Hepatocyte (in vitro differentiated cells): ENCODE results near the gene PLA2G1B. TPM values are rescaled to one million over a fixed set of nuclear protein-coding genes. Genes with fewer than 3 reads are reported as not detected.

Experiments used
- DNase-seq: peaks from one replicate; pipeline ENCODE4 v3.0.0-alpha.2; 2016; ENCODE audit warnings: low spot score
- H2AFZ ChIP-seq: fragments of 200-600 bp; sonication (generic); 2 replicates; pipeline ENCODE4 v1.6.0; 2016; ENCODE audit warnings: antibody characterized with exemption, mild to moderate bottlenecking
- H3K27ac ChIP-seq: fragments of 200-600 bp; sonication (generic); 2 replicates; pipeline ENCODE4 v1.5.1; 2016; ENCODE audit warnings: mild to moderate bottlenecking
- H3K27me3 ChIP-seq: fragments of 200-600 bp; sonication (generic); 2 replicates; pipeline ENCODE4 v1.6.1; 2016
- H3K36me3 ChIP-seq: fragments of 200-600 bp; sonication (generic); replicated peaks from 2 replicates; pipeline ENCODE4 v1.5.1; 2016; ENCODE audit warnings: low read depth; ENCODE audit not compliant: insufficient read depth
- H3K4me1 ChIP-seq: fragments of 200-600 bp; sonication (generic); 2 replicates; pipeline ENCODE4 v1.5.1; 2016; ENCODE audit warnings: mild to moderate bottlenecking, moderate library complexity; ENCODE audit not compliant: insufficient read depth
- H3K4me2 ChIP-seq: fragments of 200-600 bp; sonication (generic); 2 replicates; pipeline ENCODE4 v1.6.0; 2016
- H3K4me3 ChIP-seq: fragments of 200-600 bp; sonication (generic); 2 replicates; pipeline ENCODE4 v1.5.1; 2016; ENCODE audit warnings: mild to moderate bottlenecking
- H3K79me2 ChIP-seq: fragments of 200-600 bp; sonication (generic); 2 replicates; pipeline ENCODE4 v1.6.0; 2017; ENCODE audit warnings: mild to moderate bottlenecking
- H3K9me2 ChIP-seq: fragments of 200-600 bp; sonication (generic); replicated peaks from 2 replicates; pipeline ENCODE4 v1.6.0; 2017; ENCODE audit warnings: mild to moderate bottlenecking; ENCODE audit not compliant: insufficient read depth
- H3K9me3 ChIP-seq: fragments of 200-600 bp; sonication (generic); 2 replicates; pipeline ENCODE4 v1.5.1; 2016; ENCODE audit warnings: low read depth, mild to moderate bottlenecking
- H4K20me1 ChIP-seq: fragments of 200-600 bp; sonication (generic); 2 replicates; pipeline ENCODE4 v1.6.0; 2016; ENCODE audit warnings: mild to moderate bottlenecking; ENCODE audit not compliant: insufficient read depth, poor library complexity, severe bottlenecking
- CTCF ChIP-seq: fragments of 200-600 bp; sonication (generic); IDR thresholded peaks from 2 replicates; pipeline ENCODE4 v1.5.1; 2016; ENCODE audit warnings: antibody characterized with exemption, mild to moderate bottlenecking; ENCODE audit not compliant: poor library complexity
- EZH2 ChIP-seq: fragments of 200-600 bp; sonication (generic); IDR thresholded peaks from 2 replicates; pipeline ENCODE4 v1.6.1; 2016; ENCODE audit warnings: antibody characterized with exemption, mild to moderate bottlenecking, borderline replicate concordance
- EZH2phosphoT487 ChIP-seq: fragments of 200-600 bp; sonication (generic); IDR thresholded peaks from one replicate; pipeline ENCODE4 v1.6.1; 2018; ENCODE audit warnings: antibody characterized with exemption, mild to moderate bottlenecking, low read depth, moderate library complexity; ENCODE audit not compliant: unreplicated experiment, severe bottlenecking
- WGBS: methylation state at CpG from one replicate; pipeline ENCODE4 v1.1.6; 2016; ENCODE audit warnings: low lambda C conversion rate; ENCODE audit errors: missing lambda C conversion rate; 5-methylcytosine and 5-hydroxymethylcytosine counted together
- polyA plus RNA-seq: library from polyadenylated mRNA; unstranded; fragments of >200 nt; fragmentation: Nextera tagmentation; extraction: Ambion mirVana; gene quantifications from 2 replicates; pipeline ENCODE4 v1.2.1, GENCODE V29; 2016
- total RNA-seq: library from RNA; depleted of rRNA; stranded (reverse); fragments of >200 nt; gene quantifications from 2 replicates; pipeline ENCODE4 v1.2.3, GENCODE V29; 2014

PLA2G1B gene
- total and polyA plus RNA-seq, 2 experiments from 2014 or later: 8.5 to 14.7 TPM

GRCh38 chr12:120352117-120352516, 24.5 kb upstream of the PLA2G1B start:
- Histone ChIP-seq H4K20me1 (no peaks in the 10 kb centered on the region), H3K4me2 (no peak overlapping the region), H3K4me1 (no peaks in the 10 kb centered on the region), H3K9me2 (no peaks in the 10 kb centered on the region), H3K36me3 (no peaks in the 10 kb centered on the region), H3K27ac (no peak overlapping the region), H3K9me3 (no peaks in the 10 kb centered on the region), H3K4me3 (no peak overlapping the region), H2AFZ (no peak overlapping the region), H3K79me2 (no peaks in the 10 kb centered on the region), H3K27me3 (no peaks in the 10 kb centered on the region)
- DNase-seq: no peak
- 70% methylated on average over 5 of the region's 5 CpGs for WGBS
- TF ChIP-seq EZH2phosphoT487 (no peak), CTCF (no peak), EZH2 (no peak)

- no peaks in the 10 kb centered on the region for H3K36me3 ChIP-seq
- no peaks in the 10 kb centered on the region for H3K79me2 ChIP-seq
- no peak for DNase-seq
- H3K9me2 ChIP-seq: no peaks in the 10 kb centered on the region
- no peaks in the 10 kb centered on the region for H3K4me1 ChIP-seq
- H3K4me3 ChIP-seq: no peak overlapping the region
- no peaks in the 10 kb centered on the region for H4K20me1 ChIP-seq
- no peaks in the 10 kb centered on the region for H3K27me3 ChIP-seq
- TF ChIP-seq EZH2phosphoT487 (no peak), CTCF (no peak), EZH2 (no peak)
- WGBS: 95% methylated on average over 19 of the region's 19 CpGs
- H3K9me3 ChIP-seq: no peaks in the 10 kb centered on the region
- no peak overlapping the region for H3K4me2 ChIP-seq
- no peak overlapping the region for H3K27ac ChIP-seq
- H2AFZ ChIP-seq: no peak overlapping the region
Measured at GRCh38 chr12:120350576-120351350, 23.2 kb upstream of the PLA2G1B start.

- H3K9me3 ChIP-seq: no peaks in the 10 kb centered on the region
- DNase-seq: no peak
- H3K4me1 ChIP-seq: no peaks in the 10 kb centered on the region
- H3K79me2 ChIP-seq: no peaks in the 10 kb centered on the region
- H3K27me3 ChIP-seq: no peaks in the 10 kb centered on the region
- TF ChIP-seq CTCF: no peak
- H4K20me1 ChIP-seq: no peaks in the 10 kb centered on the region
- no peak overlapping the region for H3K4me2 ChIP-seq
- H2AFZ ChIP-seq: no peak overlapping the region
- WGBS: 94% methylated on average over 8 of the region's 11 CpGs
- H3K4me3 ChIP-seq: no peak overlapping the region
- H3K27ac ChIP-seq: no peak overlapping the region
- H3K9me2 ChIP-seq: no peaks in the 10 kb centered on the region
- no peaks in the 10 kb centered on the region for H3K36me3 ChIP-seq
Measured at GRCh38 chr12:120347766-120348165, 20.2 kb upstream of the PLA2G1B start.

- Histone ChIP-seq H2AFZ (no peak overlapping the region), H3K79me2 (no peaks in the 10 kb centered on the region), H3K27me3 (no peaks in the 10 kb centered on the region), H3K27ac (no peak overlapping the region), H3K9me2 (no peaks in the 10 kb centered on the region), H4K20me1 (no peaks in the 10 kb centered on the region), H3K36me3 (no peaks in the 10 kb centered on the region), H3K9me3 (no peaks in the 10 kb centered on the region), H3K4me3 (no peak overlapping the region), H3K4me1 (no peaks in the 10 kb centered on the region), H3K4me2 (no peak overlapping the region)
- 94% methylated on average over 7 of the region's 7 CpGs for WGBS
- TF ChIP-seq EZH2phosphoT487 (no peak), CTCF (no peak), EZH2 (no peak)
- DNase-seq: no peak
Measured at GRCh38 chr12:120346681-120347080, 19.1 kb upstream of the PLA2G1B start.
